WTC11 (cell line): ENCODE results near the gene PHF14. TPM values are rescaled to one million over a fixed set of nuclear protein-coding genes. Genes with fewer than 3 reads are reported as not detected.
A peak's percentile ranks its signal among the peaks of the same experiment; 100 is the strongest.

Experiments
- ATAC-seq: fragments of 200-7000 bp; cut with Tn5 transposase; 2 replicates; pipeline ENCODE4 v1.10.0; 2021; ENCODE audit warnings: mild to moderate bottlenecking, moderate library complexity
- CTCF ChIA-PET: fragments of 300-600 bp; sonication (Branson Sonifier 250); formaldehyde crosslinking; loops from one replicate; lab custom pipeline; 2021; ENCODE audit warnings: antibody characterized with exemption; lab: Charles Lee
- POLR2A ChIA-PET: fragments of 350-600 bp; sonication (Branson Sonifier 250); formaldehyde crosslinking; loops from one replicate; lab custom pipeline; 2021; ENCODE audit warnings: antibody characterized with exemption; lab: Charles Lee
- DNase-seq: peaks from one replicate; pipeline ENCODE4 v3.0.0; 2021; ENCODE audit warnings: low spot score
- H3K27ac Mint-ChIP-seq: 2 replicates; pipeline ENCODE4 v1.8.0; 2021; ENCODE audit warnings: mixed read lengths
- H3K27me3 Mint-ChIP-seq: 2 replicates; pipeline ENCODE4 v1.8.0; 2021; ENCODE audit warnings: low read depth, mild to moderate bottlenecking, moderate library complexity, mixed read lengths
- H3K36me3 Mint-ChIP-seq: 2 replicates; pipeline ENCODE4 v1.8.0; 2021; ENCODE audit warnings: mixed read lengths
- H3K4me1 Mint-ChIP-seq: 2 replicates; pipeline ENCODE4 v1.8.0; 2022; ENCODE audit warnings: mixed read lengths
- H3K4me3 Mint-ChIP-seq: 2 replicates; pipeline ENCODE4 v1.8.0; 2021; ENCODE audit warnings: mild to moderate bottlenecking, moderate library complexity, mixed read lengths
- H3K9me3 Mint-ChIP-seq: 2 replicates; pipeline ENCODE4 v1.8.0; 2021; ENCODE audit warnings: mixed read lengths
- GTF2I ChIP-seq: fragments of 250-450 bp; sonication (Bioruptor Pico); conservative IDR thresholded peaks from 2 replicates; pipeline ENCODE4 v1.4.0; 2021; ENCODE audit warnings: mild to moderate bottlenecking
- NFE2L1 ChIP-seq: sonication (generic); formaldehyde crosslinking; IDR thresholded peaks from 2 replicates; pipeline ENCODE4 v1.8.1; 2023; ENCODE audit warnings: missing genetic modification reagents
- RELA ChIP-seq: sonication (generic); formaldehyde crosslinking; IDR thresholded peaks from 2 replicates; pipeline ENCODE4 v1.8.1; 2022; ENCODE audit warnings: missing genetic modification reagents, mild to moderate bottlenecking, borderline replicate concordance
- ZNF138 ChIP-seq: sonication (generic); formaldehyde crosslinking; conservative IDR thresholded peaks from 2 replicates; pipeline ENCODE4 v1.8.1; 2022; ENCODE audit warnings: mild to moderate bottlenecking, moderate library complexity, missing genetic modification reagents
- ZNF219 ChIP-seq: sonication (generic); formaldehyde crosslinking; IDR thresholded peaks from 2 replicates; pipeline ENCODE4 v1.8.0; 2023; ENCODE audit warnings: missing genetic modification reagents, mild to moderate bottlenecking, borderline replicate concordance
- total RNA-seq: library from RNA; stranded (reverse); gene quantifications from 3 replicates; pipeline ENCODE4 v1.2.3, GENCODE V29; 2021
- TF ChIP-seq, protein P1 (sequence below): sonication (generic); formaldehyde crosslinking; IDR thresholded peaks from 2 replicates; pipeline ENCODE4 v1.8.0; 2023; ENCODE audit warnings: missing genetic modification reagents, mild to moderate bottlenecking, borderline replicate concordance
- TF ChIP-seq, protein P2 (sequence below): sonication (generic); formaldehyde crosslinking; IDR thresholded peaks from 2 replicates; pipeline ENCODE4 v1.8.0; 2022; ENCODE audit warnings: mild to moderate bottlenecking, missing genetic modification reagents
- TF ChIP-seq, protein P3 (sequence below): sonication (generic); formaldehyde crosslinking; IDR thresholded peaks from 2 replicates; pipeline ENCODE4 v1.8.1; 2023; ENCODE audit warnings: mild to moderate bottlenecking, moderate library complexity, missing genetic modification reagents
- TF ChIP-seq, protein P4 (sequence below): sonication (generic); formaldehyde crosslinking; IDR thresholded peaks from 2 replicates; pipeline ENCODE4 v1.8.0; 2022; ENCODE audit warnings: mild to moderate bottlenecking, missing genetic modification reagents
- TF ChIP-seq, protein P5 (sequence below): sonication (generic); formaldehyde crosslinking; IDR thresholded peaks from 2 replicates; pipeline ENCODE4 v1.8.1; 2022; ENCODE audit warnings: low read depth, mild to moderate bottlenecking, moderate library complexity, missing genetic modification reagents, borderline replicate concordance

Gene PHF14
- total RNA-seq, 1 experiment from 2014 or later, result 47.7 TPM

DNA sequence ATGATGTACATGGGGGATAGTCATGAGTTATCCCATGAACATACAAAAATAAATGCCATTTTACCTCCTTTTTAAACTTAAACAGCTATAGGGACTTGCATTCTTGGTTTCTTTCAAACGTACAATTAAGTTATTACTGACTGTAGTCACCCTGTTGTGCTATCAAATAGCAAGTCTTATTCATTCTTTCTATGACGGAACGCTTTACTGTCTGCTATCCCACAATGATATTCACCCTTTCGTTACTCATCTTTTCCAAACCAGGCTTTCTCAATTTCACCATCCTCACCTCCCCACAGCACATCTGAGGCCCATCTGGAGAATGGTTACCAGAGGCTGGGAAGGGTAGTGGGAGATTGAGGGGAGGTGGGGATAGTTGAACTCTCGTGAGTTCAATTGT, 218.8 kb downstream of the PHF14 start (continued):
- TF ChIP-seq, protein P1, sequence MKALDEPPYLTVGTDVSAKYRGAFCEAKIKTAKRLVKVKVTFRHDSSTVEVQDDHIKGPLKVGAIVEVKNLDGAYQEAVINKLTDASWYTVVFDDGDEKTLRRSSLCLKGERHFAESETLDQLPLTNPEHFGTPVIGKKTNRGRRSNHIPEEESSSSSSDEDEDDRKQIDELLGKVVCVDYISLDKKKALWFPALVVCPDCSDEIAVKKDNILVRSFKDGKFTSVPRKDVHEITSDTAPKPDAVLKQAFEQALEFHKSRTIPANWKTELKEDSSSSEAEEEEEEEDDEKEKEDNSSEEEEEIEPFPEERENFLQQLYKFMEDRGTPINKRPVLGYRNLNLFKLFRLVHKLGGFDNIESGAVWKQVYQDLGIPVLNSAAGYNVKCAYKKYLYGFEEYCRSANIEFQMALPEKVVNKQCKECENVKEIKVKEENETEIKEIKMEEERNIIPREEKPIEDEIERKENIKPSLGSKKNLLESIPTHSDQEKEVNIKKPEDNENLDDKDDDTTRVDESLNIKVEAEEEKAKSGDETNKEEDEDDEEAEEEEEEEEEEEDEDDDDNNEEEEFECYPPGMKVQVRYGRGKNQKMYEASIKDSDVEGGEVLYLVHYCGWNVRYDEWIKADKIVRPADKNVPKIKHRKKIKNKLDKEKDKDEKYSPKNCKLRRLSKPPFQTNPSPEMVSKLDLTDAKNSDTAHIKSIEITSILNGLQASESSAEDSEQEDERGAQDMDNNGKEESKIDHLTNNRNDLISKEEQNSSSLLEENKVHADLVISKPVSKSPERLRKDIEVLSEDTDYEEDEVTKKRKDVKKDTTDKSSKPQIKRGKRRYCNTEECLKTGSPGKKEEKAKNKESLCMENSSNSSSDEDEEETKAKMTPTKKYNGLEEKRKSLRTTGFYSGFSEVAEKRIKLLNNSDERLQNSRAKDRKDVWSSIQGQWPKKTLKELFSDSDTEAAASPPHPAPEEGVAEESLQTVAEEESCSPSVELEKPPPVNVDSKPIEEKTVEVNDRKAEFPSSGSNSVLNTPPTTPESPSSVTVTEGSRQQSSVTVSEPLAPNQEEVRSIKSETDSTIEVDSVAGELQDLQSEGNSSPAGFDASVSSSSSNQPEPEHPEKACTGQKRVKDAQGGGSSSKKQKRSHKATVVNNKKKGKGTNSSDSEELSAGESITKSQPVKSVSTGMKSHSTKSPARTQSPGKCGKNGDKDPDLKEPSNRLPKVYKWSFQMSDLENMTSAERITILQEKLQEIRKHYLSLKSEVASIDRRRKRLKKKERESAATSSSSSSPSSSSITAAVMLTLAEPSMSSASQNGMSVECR (CRISPR knock-in tag), result no peak
- no peak for TF ChIP-seq RELA
- TF ChIP-seq, protein P2, sequence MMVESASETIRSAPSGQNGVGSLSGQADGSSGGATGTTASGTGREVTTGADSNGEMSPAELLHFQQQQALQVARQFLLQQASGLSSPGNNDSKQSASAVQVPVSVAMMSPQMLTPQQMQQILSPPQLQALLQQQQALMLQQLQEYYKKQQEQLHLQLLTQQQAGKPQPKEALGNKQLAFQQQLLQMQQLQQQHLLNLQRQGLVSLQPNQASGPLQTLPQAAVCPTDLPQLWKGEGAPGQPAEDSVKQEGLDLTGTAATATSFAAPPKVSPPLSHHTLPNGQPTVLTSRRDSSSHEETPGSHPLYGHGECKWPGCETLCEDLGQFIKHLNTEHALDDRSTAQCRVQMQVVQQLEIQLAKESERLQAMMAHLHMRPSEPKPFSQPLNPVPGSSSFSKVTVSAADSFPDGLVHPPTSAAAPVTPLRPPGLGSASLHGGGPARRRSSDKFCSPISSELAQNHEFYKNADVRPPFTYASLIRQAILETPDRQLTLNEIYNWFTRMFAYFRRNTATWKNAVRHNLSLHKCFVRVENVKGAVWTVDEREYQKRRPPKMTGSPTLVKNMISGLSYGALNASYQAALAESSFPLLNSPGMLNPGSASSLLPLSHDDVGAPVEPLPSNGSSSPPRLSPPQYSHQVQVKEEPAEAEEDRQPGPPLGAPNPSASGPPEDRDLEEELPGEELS (CRISPR knock-in tag), result no peak
- no peak for TF ChIP-seq GTF2I (CRISPR knock-in tag)
- TF ChIP-seq NFE2L1 (CRISPR knock-in tag), result no peak
- TF ChIP-seq ZNF219 (CRISPR knock-in tag), result no peak
- no peak for TF ChIP-seq ZNF138 (CRISPR knock-in tag)
- TF ChIP-seq, protein P3, sequence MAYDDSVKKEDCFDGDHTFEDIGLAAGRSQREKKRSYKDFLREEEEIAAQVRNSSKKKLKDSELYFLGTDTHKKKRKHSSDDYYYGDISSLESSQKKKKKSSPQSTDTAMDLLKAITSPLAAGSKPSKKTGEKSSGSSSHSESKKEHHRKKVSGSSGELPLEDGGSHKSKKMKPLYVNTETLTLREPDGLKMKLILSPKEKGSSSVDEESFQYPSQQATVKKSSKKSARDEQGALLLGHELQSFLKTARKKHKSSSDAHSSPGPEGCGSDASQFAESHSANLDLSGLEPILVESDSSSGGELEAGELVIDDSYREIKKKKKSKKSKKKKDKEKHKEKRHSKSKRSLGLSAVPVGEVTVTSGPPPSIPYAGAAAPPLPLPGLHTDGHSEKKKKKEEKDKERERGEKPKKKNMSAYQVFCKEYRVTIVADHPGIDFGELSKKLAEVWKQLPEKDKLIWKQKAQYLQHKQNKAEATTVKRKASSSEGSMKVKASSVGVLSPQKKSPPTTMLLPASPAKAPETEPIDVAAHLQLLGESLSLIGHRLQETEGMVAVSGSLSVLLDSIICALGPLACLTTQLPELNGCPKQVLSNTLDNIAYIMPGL (CRISPR knock-in tag), result no peak

DNA sequence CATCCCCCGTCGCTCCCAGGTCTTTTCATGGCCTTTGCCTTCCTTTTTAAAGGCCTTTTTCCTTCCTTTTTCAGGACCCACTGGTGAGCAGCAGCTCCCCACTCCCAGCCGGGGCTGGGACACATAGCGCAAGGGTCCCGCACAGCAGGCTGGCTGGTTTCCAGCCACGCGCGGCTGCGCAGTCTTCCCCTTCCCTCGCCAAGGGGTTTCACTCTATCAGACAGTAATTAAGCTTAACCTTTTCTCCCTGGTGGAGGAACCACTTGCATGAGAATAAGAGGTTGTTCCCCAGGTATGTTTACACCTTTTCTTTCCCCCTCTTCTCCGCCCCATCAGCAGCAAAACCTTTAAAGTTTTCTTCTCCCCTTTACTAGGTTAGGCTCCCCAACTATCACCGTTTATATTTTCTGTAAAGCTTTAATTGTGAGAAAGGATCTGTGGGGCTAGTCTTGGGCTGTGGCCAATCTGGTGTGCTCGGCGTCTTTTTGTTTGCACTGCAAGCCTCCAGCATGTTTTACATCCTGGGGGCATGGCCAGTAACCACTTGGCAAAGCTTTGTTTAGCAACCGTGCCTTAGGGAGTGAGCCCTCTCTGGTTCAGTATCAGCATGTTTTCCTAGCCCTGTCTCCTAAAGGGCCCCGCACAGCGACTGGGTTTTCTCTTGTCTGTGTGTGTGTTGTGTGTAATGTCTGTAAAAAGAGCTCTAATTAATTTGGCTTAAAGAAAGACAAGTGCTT, 219.6 kb downstream of the PHF14 start:
- TF ChIP-seq, protein P3 (CRISPR knock-in tag), result no peak
- TF ChIP-seq, protein P4, sequence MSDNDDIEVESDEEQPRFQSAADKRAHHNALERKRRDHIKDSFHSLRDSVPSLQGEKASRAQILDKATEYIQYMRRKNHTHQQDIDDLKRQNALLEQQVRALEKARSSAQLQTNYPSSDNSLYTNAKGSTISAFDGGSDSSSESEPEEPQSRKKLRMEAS (CRISPR knock-in tag), result peak; percentile 36; the same call in 1 of the 2 replicates
- no peaks in the 10 kb centered on the region for H3K9me3 Mint-ChIP-seq
- H3K4me3 Mint-ChIP-seq, result peak overlapping the region; percentile 79
- ChIA-PET POLR2A (no interaction called here), CTCF (interaction anchor here (0.7 to 1.5 kb wide), 2 partner anchors 14 to 18 kb away, joined by 3 to 5 read pairs; no protein-coding TSS in a partner anchor)
- no peaks in the 10 kb centered on the region for H3K36me3 Mint-ChIP-seq
- peak; percentile 58 for DNase-seq
- peaks cover 79% of the 10 kb centered on the region for H3K4me1 Mint-ChIP-seq
- peak; percentile 86 for ATAC-seq
- H3K27ac Mint-ChIP-seq, result peak overlapping the region; percentile 92
- peaks cover 96% of the 10 kb centered on the region for H3K27me3 Mint-ChIP-seq

DNA sequence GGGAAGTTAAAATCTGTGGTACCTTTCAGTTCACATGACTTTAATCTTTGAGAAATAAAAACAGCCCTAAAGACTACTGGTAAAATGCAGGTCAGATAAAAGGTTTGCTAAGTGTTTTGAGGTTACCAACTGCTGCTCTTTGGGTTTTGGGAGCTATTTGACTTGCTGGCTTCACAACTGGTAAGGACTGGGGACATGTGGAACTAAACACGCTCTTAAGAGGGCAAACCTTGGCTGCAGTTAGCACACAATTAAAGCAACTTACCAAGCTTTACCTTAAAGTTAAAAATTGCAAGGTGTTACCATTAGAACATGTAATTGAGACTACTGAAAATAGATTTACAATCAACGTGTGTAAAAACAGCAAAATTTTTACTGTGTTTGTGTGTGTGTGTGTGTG, 220.2 kb downstream of the PHF14 start:
- H3K27me3 Mint-ChIP-seq, result peaks cover 93% of the 10 kb centered on the region
- H3K4me1 Mint-ChIP-seq, result peaks cover 74% of the 10 kb centered on the region
- no peaks in the 10 kb centered on the region for H3K36me3 Mint-ChIP-seq
- no peak for ATAC-seq
- TF ChIP-seq, protein P5, sequence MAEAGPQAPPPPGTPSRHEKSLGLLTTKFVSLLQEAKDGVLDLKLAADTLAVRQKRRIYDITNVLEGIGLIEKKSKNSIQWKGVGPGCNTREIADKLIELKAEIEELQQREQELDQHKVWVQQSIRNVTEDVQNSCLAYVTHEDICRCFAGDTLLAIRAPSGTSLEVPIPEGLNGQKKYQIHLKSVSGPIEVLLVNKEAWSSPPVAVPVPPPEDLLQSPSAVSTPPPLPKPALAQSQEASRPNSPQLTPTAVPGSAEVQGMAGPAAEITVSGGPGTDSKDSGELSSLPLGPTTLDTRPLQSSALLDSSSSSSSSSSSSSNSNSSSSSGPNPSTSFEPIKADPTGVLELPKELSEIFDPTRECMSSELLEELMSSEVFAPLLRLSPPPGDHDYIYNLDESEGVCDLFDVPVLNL (CRISPR knock-in tag), result no peak
- peak overlapping the region; percentile 79 for H3K4me3 Mint-ChIP-seq
- CTCF ChIA-PET, result interaction anchor here (1.5 kb wide), 1 partner anchor 18 kb away, joined by 5 read pairs; no protein-coding TSS in a partner anchor
- DNase-seq, result no peak
- peak overlapping the region; percentile 92 for H3K27ac Mint-ChIP-seq
- POLR2A ChIA-PET, result no interaction called here
- H3K9me3 Mint-ChIP-seq, result no peaks in the 10 kb centered on the region
